Measurements from ENCODE around the gene POLDIP2.

Gene POLDIP2

DNA sequence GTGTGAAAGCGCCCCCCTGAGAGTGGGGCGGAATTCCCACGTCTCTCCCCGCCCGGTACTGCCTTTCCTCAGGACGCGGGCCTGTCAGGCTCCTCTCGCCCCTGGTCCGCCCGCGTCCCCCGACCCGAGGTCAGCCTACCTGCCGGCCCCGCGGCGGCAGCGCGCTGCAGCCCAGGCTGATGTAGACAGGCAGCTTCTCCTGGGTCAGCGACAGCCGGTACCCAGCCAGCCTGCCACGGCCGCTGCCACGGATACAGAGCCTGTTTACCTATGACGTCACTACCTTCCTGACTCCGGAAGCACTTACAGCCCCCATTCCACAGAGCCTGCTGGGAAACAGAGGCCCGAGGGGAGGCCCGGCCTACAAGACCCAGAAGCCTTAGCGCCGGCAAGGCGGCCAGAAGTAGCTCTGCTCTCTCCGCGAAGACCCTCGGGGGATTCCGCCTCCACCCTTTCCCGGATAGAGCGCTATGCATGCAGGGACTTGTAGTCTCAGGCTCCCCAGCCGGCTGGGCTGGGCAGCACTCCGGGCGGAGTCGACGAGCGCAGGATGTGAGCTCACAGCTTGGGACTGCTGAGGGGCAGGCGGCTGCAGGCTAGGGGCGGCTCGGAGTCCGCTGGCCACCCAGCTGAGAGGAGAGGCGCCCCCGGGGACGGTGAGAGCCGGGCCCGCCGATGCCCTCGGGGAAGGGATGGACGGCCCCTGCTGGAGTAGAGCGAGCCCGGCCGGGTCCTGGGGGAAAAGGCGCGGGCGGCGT is 21.9 kb downstream of the POLDIP2 start, which contains the start of the genes IFT20 and TNFAIP1:
IFT20 (minus strand) TSS at position 272 of the 758 bp plus-strand sequence. CDS start 3,487 bp downstream, outside the sequence.
TNFAIP1 (plus strand) TSS at position 561 of the 758 bp plus-strand sequence. CDS start 3,761 bp downstream, outside the sequence.
- peak; percentile 100 for DNase-seq

DNA sequence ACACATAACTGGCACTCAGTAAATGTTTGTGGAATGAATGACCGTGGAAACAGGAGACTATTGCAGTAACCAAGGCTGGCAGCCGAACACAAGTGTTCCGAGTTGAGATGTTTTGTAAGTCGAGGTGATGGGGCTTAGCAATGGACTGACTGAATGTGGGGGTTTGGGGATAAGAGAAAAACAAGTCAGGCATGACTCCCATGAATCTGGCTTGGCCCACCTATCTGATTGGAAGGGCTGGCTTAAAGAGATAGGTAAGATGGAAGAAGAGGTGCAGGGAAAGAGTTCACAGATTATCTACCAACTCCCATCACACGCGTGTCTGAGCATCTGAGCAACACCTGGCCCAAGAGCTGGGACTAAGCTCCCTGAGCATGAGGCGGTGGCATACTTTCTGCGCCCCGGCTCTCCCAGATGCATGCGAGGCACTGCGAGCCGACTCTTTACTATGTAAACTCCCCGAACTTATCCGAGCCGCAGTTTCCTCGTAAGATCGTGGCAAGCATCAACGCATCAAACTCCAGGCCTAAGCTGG is 22.6 kb downstream of the POLDIP2 start:
- no peak for DNase-seq

DNA sequence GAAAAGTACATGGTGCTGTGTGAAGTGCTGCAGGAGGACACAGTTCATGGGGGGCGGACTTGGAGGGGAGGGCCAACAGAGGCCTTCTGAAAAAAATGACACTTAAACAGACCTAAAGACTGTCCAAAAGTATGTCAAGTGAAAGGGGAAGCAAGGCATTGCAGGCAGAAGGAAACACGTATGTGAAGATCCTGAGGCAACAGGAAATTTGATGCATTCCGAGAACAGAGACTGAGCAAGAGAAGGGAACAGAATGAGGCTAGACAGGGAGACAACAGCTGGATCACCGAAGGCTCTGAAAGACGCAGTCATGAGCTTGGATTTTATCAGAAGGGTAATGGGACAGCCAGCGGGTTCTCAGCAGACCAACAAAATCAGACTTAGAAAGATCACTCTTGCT is 23.2 kb downstream of the POLDIP2 start:
- DNase-seq, result no peak

DNA sequence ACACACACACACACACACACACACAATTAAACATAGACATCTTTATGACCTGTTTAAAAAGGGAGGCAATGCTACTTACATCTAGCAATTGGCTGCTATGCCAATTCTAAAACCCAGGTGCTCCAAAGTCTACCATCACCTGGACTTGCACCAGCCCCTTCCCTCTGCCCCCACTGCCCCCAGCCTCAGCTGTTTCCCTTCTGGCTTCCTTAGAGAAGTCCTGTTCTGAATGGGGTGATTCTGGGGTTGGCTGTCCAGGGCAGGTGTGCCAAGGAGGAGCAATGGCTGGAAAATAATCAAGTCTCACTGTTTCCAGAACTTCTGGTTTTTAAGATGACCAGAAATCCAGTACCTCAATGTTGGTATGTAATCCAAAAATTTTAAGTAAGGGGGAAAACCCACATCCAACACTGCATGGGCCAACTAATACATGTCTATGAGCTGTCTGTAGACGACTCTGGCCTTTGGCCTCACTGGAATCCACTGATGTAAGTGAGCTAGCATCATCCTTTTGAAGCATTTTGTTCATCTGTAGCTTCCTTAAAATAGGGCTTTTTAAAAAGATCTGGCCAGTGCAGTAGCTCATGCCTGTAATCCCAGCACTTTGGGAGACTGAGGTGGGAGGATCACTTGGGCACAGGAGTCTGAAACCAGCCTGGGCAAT is 24.1 kb downstream of the POLDIP2 start:
- no peak for DNase-seq

DNA sequence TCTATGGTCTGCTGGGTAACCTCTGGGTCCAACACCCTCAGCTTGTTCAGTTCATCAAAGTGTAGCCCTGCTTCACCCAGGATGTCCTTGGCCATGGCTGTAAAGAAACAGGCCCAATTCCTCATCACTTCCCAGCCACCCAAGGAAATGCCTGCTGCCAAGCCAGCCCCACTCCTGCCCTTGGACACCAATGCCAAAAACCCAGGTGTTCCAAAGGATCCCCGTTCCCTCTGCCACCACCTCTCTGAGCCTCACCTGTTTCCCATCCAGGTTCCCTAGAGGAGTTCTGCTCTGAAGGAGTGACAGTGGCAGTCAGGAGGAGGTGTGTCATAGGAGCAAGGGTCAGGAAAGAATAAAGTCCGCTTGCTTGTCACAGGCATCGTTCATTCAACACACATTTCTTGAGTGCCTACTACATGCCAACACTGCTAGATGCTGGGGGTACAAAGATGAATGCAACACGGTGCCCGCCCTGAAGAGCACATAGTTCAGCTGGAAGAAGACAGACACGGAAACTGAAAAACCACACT is 25.4 kb downstream of the POLDIP2 start:
- no peak for DNase-seq

DNA sequence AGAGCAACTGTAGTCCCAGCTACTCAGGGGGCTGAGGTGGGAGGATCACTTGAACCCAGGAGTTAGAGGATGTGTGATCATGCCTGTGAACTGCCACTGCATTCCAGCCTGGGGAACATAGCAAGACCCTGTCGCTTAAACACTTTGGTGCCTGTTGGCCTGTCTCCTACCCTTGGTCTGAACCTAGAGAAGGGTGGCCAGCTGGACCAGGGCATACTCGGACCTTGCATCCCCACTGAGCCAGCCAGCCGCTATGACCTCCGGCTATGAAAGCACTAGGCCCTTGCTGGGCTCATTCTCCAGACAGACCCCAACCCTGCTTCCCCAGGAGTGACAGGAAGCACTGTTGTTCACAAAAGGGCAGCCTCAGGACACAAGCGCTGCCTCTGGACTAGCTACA is 26.7 kb downstream of the POLDIP2 start:
- no peak for DNase-seq

DNA sequence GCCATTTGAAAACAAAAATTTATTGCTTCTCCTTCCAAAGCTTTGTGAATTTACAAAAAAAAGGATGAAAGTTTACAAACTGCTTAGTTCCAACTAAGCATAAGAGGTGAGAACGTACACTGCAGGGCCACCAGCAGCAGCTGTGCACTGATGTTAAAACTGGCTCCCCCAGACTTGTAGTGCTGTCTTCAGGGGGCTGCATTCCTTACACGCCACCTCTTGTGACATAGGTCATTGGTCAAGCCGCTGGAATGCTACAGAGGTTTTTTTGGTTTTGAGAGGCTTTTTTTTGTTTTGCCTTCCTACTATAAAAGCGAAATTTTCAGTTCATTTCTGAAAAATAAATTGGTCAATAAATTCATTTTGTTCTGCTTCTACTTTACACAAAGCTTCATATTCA is 29.0 kb downstream of the POLDIP2 start:
- DNase-seq, result no peak

DNA sequence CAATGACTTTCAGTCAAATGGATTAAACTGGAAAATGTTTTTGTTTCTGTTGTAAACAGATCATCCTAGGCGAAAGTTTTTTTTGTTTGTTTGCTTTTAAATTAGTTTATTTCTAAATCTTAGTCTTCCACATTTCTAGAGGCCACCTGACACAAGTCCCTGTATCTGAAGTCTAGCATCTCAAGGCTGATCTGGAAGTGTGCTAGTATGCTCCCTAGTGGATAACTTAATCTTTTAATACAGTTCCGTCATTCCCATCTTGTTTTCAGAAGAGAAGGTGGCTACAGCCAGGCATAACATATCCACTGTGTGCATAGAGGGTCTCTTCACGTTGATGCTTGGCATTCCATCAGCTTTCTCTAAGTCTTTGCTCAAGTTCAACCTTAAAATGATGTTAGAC is 29.6 kb downstream of the POLDIP2 start:
- DNase-seq, result no peak

DNA sequence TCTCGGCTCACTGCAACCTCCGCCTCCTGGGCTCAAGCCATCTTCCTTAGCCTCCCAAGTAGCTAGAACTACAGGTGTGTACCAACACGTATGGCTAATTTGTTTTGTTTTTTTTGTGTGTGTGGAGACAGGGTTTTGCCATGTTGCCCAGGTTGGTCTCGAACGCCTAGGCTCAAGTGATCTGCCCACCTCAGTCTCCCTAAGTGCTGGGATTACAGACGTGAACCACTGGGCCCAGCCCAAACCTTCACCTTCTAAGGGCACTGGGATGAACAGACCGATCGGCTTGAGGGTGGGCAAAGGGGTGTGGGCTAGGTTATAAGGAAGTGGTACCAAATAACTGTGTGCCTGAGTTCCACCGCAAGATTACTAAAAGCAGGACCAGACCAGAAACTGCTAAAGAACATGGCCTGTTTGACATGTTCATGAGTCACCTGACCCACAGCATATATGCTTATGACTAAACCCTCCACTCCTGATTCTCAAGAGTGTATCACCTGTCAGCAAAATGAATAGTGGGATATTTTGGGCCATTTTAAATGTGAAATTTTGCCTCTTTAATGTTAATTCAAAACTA is 30.2 kb downstream of the POLDIP2 start:
- DNase-seq, result no peak

DNA sequence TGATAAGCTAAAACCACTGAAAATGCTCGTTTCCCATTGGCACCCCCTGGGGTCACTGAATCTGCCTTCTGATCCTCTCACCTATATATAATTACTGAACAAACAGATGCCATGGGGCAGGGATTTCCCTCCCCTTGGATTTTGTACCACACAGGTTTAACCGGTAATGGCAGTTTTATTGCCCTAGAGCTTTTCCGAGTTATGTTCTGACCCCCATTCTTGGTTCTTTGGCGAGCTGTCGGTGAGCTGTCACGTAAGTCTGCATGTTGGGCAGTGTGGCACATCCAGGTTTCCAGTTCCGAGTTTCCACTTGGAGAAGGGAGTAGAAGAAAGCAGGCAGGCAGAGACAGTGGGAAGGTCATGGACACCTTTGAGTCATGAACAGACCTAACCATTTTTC is 31.2 kb downstream of the POLDIP2 start:
- DNase-seq, result no peak

DNA sequence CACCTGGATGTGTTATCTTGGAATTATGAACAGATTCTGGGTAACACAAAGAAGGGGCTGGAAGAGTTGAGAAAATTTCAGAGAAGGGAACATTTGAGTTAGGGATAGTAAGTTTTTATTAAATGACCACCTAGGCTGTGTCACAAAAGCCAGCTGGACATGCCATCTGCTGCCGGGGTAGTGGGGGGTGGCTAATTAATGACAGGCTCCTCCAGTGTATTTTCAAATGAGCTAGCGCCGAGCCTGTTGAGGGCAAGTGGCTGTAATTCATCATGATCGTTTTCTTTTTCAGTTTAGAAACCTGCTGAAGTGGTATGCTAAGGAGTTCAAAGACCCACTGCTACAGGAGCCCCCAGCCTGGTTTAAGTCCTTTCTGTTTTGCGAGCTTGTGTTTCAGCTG is 32.1 kb downstream of the POLDIP2 start:
- no peak for DNase-seq

DNA sequence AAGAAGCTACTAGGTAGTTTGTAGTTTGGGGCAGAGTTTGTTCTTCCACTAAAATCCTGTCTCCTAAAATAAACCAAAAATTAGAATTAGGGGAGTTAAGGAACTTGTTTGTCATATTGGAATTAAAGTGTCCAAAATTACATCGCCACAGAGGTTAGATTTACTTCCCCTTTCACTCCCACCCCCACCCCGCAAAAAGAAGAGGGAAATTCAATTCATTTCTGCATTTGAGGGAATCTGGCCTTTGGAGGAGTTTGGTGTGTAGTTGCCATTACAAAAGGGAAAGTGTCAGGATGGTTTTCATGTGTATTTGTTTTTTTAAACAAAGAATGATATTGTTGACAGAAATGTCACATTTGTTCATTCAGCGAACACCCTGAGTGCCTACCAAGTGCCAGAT is 32.5 kb downstream of the POLDIP2 start:
- no peak for DNase-seq

DNA sequence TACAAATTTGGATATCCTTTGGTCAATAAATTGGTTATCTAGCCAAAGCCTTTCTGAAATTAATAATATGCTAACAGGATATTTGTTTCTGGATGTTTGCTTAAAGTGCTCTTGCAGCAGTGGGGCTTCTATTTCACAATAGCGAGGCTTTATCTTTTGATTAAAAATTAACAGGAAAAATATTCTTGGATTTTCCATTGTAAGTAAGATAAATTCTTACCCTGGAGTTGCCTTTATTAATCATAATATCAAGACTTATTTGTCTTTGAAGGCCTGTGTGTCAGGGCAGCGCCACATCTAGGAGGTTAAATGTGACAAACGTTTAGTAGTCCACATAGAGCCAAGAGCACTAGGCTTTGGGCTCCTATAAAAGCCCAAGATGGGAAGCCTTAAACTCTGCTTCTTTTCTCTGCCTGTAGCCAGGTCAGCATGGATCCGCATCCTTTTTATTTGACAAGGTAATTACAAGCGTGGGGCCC is 33.0 kb downstream of the POLDIP2 start:
- no peak for DNase-seq

DNA sequence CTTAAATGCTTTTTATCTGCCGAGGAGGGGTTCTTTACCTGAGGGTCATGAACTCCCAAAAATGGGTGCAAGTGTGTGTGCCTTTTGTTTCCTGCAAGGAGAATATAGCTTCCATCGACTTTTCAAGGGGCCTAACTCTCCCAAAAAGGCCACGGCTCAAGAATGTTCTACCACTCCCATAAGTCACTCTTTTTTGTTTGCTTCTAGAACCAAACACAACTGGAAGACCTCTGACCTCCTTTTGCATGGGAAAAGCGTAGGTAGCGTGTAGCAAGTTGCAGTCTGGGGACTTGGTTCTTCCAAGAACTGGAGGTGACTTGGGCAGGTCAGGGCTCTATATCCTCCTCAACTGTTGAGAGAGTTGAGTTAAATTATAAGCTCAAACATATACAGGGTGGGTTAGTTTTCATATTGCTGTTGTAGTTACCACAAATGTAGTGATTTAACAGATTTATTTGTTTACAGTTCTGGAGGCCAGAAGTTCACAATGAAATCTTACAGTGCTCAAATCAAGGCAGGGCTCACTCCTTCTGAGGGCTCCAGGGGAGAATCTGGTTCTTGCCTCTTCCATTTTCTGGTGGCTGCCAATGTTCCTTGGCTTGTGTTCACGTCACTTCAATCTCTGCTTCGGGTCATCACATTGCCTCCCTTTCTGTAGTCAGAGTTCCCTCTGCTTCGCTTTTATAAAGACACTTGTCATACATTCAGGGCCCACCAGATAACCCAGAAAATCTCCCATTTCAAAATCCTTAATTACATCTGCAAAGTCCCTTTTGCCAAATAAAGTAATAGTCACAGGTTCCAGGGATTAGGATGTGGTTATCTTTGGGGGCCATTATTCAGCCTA is 36.9 kb downstream of the POLDIP2 start:
- no peak for DNase-seq

DNA sequence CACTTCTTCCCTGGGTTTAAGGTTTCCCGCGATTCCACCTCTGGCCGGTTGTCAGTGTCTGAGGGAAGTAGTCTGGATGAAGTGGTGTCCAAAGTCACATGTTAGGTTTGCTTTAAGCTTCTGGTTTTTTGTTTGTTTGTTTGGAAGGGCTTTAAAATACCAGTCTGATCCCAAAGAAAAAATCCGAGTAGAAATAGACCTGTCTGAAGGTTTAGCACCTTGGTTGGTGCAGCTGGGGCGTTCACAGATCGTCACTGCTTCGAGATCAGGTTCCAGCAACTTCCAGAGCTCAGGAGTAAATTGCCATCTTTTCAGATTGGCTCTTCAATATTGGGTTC is 37.8 kb downstream of the POLDIP2 start:
- DNase-seq, result no peak

DNA sequence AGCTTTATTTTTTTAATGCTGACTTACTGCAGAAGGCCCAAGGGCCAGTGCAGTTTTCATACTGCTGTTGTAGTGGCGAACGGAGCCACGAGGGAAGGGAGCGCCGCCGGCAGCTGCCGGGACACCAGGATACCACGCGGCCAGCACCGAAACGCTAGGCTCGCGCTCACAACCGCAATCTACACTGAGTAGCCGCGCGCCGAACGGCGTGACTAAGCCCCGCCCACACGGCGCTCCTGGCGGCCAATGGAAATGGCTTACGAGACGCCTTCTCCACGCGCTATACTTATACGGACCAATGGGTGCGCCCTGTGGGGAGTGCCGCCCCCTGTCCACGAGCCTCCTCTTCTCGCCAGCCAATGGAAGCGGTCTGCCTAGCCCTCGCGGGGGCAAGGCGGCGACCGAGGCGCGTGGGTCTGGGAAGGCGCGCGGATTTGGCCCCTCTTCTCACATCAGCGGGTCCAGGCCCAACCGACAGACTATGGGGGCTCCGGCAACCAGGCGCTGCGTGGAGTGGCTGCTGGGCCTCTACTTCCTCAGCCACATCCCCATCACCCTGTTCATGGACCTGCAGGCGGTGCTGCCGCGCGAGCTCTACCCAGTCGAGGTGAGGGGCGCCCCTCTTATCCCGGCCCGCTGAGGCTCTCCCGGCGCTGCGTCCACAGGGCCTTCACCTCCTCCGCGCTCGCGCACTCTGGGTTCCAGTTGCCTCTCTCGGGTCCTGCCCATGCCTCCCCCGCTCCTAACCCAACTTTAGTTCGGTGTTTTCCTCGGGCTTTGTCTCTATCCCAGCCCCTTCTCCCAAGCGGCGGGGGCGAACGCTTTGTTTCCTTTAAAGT is 38.3 kb downstream of the POLDIP2 start, which contains the start of gene TMEM97:
TMEM97 (plus strand) TSS at position 442 of the 839 bp plus-strand sequence; CDS start at position 482, 40 bp downstream.
- DNase-seq, result peak; percentile 94

DNA sequence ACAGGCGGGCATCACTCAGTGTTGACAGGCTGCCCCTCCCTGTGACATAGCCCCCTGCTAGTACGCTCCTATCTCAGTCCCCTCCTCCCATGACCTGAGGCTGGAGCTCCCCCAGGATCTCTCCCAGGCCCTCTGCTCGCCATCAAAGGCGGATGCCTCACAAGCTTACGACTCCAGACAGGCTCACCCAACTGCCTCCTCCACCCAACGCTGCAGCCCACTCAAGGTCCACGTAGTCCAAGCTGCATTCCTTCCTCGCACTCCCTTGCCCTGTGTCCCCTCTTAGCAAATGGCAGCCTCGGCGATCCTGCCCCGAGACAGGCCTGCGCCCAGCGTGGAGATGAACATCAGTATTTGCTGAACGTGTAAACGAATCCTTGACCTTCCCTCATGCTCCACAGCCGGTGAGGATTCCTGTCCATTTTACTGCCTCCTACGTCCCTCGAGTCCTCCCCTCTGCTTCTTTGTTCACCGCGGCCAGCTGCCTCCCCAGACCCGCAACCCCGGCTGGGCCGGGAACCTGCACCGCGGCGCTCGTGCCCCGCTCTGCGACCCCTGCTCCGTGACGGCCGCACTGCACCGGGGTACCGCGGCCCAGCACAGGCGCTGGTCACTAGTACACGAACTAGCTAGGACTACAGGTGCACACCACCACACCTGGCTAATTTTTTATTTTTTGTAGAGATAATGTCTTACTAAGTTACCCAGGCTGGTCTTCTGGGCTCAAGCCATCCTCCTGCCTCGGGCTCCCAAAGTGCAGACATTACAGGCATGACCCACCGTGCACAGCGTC is 39.2 kb downstream of the POLDIP2 start:
- no peak for DNase-seq

DNA sequence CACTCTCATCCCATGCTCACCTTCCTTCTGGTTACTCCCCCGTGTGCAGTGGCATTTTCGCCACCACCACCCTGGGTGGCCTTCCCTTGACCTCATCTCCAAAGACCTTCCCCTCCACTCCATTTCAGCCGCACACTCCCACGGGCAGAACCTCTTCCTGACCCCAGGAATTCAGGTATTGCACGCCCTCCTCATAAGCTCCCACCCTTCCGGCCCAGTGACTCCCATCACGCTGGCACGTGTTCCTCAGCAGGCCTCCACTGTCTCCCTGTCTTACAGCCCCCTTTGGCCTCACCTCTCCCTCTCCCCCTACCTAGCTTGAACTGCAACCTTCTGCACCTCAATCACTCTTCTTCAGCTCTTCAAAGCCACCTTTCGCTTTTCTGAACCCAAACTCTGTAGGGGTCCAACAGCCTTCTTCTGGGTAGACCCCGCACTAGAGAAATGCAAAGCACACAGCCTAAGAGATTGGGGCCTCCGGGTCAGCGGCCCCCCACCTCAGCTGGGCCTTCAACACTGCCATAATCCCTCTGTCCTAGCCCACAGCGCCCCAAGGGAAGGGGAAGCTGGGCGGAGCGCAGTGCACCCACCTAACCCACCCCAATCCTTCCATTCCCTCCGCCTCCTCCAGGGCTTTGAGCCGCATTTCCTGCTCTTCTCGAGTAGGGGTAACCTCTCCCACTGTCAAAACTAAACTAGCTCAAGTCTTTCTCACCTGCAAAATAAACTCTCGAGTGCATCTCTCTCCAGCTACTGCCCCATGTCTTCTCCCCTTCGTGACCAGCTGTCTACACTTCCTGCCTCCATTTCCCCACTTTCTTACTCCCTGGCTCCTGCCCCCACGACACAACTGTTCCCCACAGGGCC is 40.0 kb downstream of the POLDIP2 start:
- no peak for DNase-seq

All from CD4-positive, alpha-beta T cell treated with Interleukin-15 for 1 hour (primary cell).